GM12873 (cell line): ENCODE data around the gene ISG20.

Experiments
- CTCF ChIP-seq: IDR thresholded peaks from 2 replicates; pipeline ENCODE4 v1.5.1; 2012; ENCODE audit warnings: low read depth, mild to moderate bottlenecking, moderate library complexity, low read length, control low read depth; ENCODE audit not compliant: insufficient read depth; ENCODE audit errors: missing control alignments

ISG20 gene

GRCh38 chr15:88647351-88648105, 8.7 kb downstream of the ISG20 start:
- TF ChIP-seq CTCF: no peak

DNA sequence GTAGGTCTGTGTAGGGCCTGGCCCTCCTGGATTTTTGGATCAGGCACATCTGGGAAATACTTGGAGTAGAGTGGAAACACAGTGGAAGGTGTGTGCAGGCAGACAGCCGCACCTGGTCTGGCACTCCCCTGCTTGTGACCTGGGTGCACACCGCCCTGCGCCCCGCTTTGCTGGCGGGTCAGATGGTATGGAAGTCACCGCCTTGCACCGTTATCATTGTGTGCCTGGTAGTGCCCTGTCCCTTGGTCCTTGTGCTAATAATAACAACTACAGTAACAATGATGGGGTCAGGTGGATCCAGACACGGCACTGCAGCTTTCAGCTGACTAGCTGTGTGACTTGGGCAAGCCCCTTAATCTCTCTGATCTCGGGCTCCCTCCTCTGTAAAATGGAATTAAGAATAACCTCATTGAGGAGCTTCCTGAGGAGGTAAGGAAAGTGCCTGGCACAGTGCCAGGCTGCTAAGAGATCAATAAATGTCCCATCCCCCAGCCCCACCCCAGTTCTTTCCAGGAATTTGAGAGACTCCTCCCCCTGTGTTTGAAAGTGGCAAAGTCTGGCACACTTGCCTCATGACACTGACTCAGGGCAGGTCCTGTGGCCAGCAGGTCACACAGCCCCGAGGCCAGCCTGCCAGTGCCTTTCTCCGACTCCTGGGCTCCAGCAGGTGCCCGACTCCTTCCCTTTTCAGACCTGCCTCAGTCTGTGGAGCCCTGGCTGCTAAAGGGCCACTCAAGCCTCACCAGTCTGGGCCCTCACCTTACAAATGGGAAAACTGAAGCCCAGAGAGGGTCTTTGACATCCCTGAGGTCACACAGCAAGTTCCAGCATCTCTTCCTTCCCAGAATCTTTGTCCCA, 9.8 kb downstream of the ISG20 start:
- TF ChIP-seq CTCF: no peak

DNA sequence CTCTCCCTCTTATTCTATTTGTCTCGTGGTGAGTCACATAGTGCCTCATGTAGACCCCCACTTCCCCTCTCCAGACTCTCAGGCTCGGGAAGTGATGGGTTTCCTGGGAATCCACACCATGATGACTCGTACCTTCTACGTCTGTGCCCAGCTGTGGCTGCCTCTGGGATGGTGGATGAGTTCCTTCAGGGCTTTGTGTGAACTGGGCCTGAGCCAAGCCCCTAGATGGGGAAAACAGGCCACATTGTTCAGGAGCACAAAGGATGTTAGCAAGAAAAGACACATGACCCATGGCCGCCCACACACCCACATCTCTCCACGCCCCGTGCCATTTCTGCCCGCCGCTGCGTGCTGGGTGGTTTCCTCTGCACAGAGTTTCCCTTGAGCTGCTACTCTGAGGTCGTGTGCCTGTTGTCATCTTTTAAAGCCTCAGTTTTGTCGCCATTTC, 10.5 kb downstream of the ISG20 start:
- no peak for TF ChIP-seq CTCF

GRCh38 chr15:88649753-88650551, 11.1 kb downstream of the ISG20 start:
- TF ChIP-seq CTCF: no peak

- no peak for TF ChIP-seq CTCF
Observed at GRCh38 chr15:88650556-88650955, 11.7 kb downstream of the ISG20 start.

GRCh38 chr15:88651136-88651732, 12.4 kb downstream of the ISG20 start:
- TF ChIP-seq CTCF: no peak
